ENCODE measurements around the gene FAM184A.

Gene FAM184A

GRCh38 chr6:119084784-119085183 lies 6.3 kb upstream of the FAM184A start:
- H3K79me2 ChIP-seq (ENCODE audit: insufficient read depth, low read length): no peaks in the 10 kb centered on the region
- ATAC-seq (ENCODE audit: insufficient read depth, low read depth) (no peak), DNase-seq (no peak)
- H3K36me3 ChIP-seq (ENCODE audit: insufficient read depth, low read length): no peaks in the 10 kb centered on the region
- H3K27ac ChIP-seq (ENCODE audit: low read length): no peak overlapping the region
- no peak for TF ChIP-seq CTCF (IDR thresholded peaks at IDR 0.05; ENCODE audit: borderline replicate concordance, extremely low read depth, low read length, poor library complexity, severe bottlenecking)
- no peak for TF ChIP-seq EZH2 (IDR thresholded peaks at IDR 0.05; ENCODE audit: borderline replicate concordance, low read depth, low read length, severe bottlenecking)
- H3K9me3 ChIP-seq (ENCODE audit: insufficient read depth, low read length, severe bottlenecking): peaks cover 13% of the 10 kb centered on the region
- no peak overlapping the region for H3K9ac ChIP-seq (ENCODE audit: low read depth, low read length)
- no peaks in the 10 kb centered on the region for H3K4me1 ChIP-seq (ENCODE audit: insufficient read depth, low read length)
- H3K4me2 ChIP-seq (ENCODE audit: insufficient read depth, low read length): no peak overlapping the region
- H2AFZ ChIP-seq (ENCODE audit: low read depth, low read length): no peak overlapping the region
- no peaks in the 10 kb centered on the region for H4K20me1 ChIP-seq (ENCODE audit: insufficient read depth, low read length)
- H3K4me3 ChIP-seq (ENCODE audit: low read depth in 1 of 2, low read length in 2 of 2): no peak overlapping the region
- no peaks in the 10 kb centered on the region for H3K27me3 ChIP-seq (ENCODE audit: insufficient read depth, low read length, poor library complexity)

GRCh38 chr6:119083007-119083406 lies 4.5 kb upstream of the FAM184A start:
- TF ChIP-seq CTCF (IDR thresholded peaks at IDR 0.05; ENCODE audit: borderline replicate concordance, extremely low read depth, low read length, poor library complexity, severe bottlenecking) (no peak), EZH2 (IDR thresholded peaks at IDR 0.05; ENCODE audit: borderline replicate concordance, low read depth, low read length, severe bottlenecking) (no peak)
- Histone ChIP-seq H3K4me2 (ENCODE audit: insufficient read depth, low read length) (no peak overlapping the region), H3K9me3 (ENCODE audit: insufficient read depth, low read length, severe bottlenecking) (peaks cover 13% of the 10 kb centered on the region), H3K4me3 (ENCODE audit: low read depth in 1 of 2, low read length in 2 of 2) (no peak overlapping the region), H3K79me2 (ENCODE audit: insufficient read depth, low read length) (no peaks in the 10 kb centered on the region), H4K20me1 (ENCODE audit: insufficient read depth, low read length) (no peaks in the 10 kb centered on the region), H3K4me1 (ENCODE audit: insufficient read depth, low read length) (no peaks in the 10 kb centered on the region), H3K9ac (ENCODE audit: low read depth, low read length) (no peak overlapping the region), H3K36me3 (ENCODE audit: insufficient read depth, low read length) (no peaks in the 10 kb centered on the region), H3K27me3 (ENCODE audit: insufficient read depth, low read length, poor library complexity) (no peaks in the 10 kb centered on the region), H3K27ac (ENCODE audit: low read length) (no peak overlapping the region), H2AFZ (ENCODE audit: low read depth, low read length) (no peak overlapping the region)
- DNase-seq (no peak), ATAC-seq (ENCODE audit: insufficient read depth, low read depth) (no peak)

GRCh38 chr6:119079283-119079809 lies 882 bp upstream of the FAM184A start:
- ATAC-seq (ENCODE audit: insufficient read depth, low read depth) (no peak), DNase-seq (no peak)
- no peaks in the 10 kb centered on the region for H3K27me3 ChIP-seq (ENCODE audit: insufficient read depth, low read length, poor library complexity)
- H3K9ac ChIP-seq (ENCODE audit: low read depth, low read length): no peak overlapping the region
- TF ChIP-seq CTCF (IDR thresholded peaks at IDR 0.05; ENCODE audit: borderline replicate concordance, extremely low read depth, low read length, poor library complexity, severe bottlenecking): no peak
- TF ChIP-seq EZH2 (IDR thresholded peaks at IDR 0.05; ENCODE audit: borderline replicate concordance, low read depth, low read length, severe bottlenecking): no peak
- no peaks in the 10 kb centered on the region for H4K20me1 ChIP-seq (ENCODE audit: insufficient read depth, low read length)
- H3K4me1 ChIP-seq (ENCODE audit: insufficient read depth, low read length): no peaks in the 10 kb centered on the region
- no peak overlapping the region for H3K27ac ChIP-seq (ENCODE audit: low read length)
- no peaks in the 10 kb centered on the region for H3K36me3 ChIP-seq (ENCODE audit: insufficient read depth, low read length)
- no peak overlapping the region for H3K4me2 ChIP-seq (ENCODE audit: insufficient read depth, low read length)
- no peak overlapping the region for H2AFZ ChIP-seq (ENCODE audit: low read depth, low read length)
- peaks cover 13% of the 10 kb centered on the region for H3K9me3 ChIP-seq (ENCODE audit: insufficient read depth, low read length, severe bottlenecking)
- H3K79me2 ChIP-seq (ENCODE audit: insufficient read depth, low read length): no peaks in the 10 kb centered on the region
- H3K4me3 ChIP-seq (ENCODE audit: low read depth in 1 of 2, low read length in 2 of 2): no peak overlapping the region
